GM20000 (cell line): ENCODE data around the gene SLC5A5.
"Not testable (repeated sequence)": the region's sequence is repeated elsewhere in the genome, so short reads cannot be mapped to it uniquely, and the experiment has no call there.

Experiments
- DNase-seq: peaks from one replicate; pipeline ENCODE4 v3.0.0; 2012; ENCODE audit warnings: low spot score
- CTCF ChIP-seq: IDR thresholded peaks from 2 replicates; pipeline ENCODE4 v1.5.1; 2012; ENCODE audit warnings: mild to moderate bottlenecking, control low read depth; ENCODE audit errors: extremely low read depth, missing control alignments

The SLC5A5 gene

GRCh38 chr19:17879466-17879865, 7.7 kb downstream of the SLC5A5 start:
- DNase-seq = no peak
- no peak for TF ChIP-seq CTCF

GRCh38 chr19:17881701-17882100, 10.0 kb downstream of the SLC5A5 start:
- DNase-seq = no peak
- TF ChIP-seq CTCF = no peak

- TF ChIP-seq CTCF = no peak
- DNase-seq = peak; percentile 34
These were observed 12.1 kb downstream of the SLC5A5 start for GRCh38 chr19:17883627-17884410.

- no peak for DNase-seq
- no peak for TF ChIP-seq CTCF
These were observed 14.8 kb downstream of the SLC5A5 start for GRCh38 chr19:17886515-17886914.

- DNase-seq = not testable (repeated sequence)
These were observed 15.5 kb downstream of the SLC5A5 start for GRCh38 chr19:17887221-17887620.

GRCh38 chr19:17888260-17888659, 16.5 kb downstream of the SLC5A5 start:
- no peak for DNase-seq
- TF ChIP-seq CTCF = no peak

- no peak for TF ChIP-seq CTCF
- peak; percentile 38 for DNase-seq
These were observed 18.0 kb downstream of the SLC5A5 start for GRCh38 chr19:17889609-17890214.

- no peak for DNase-seq
- TF ChIP-seq CTCF = no peak
These were observed 22.0 kb downstream of the SLC5A5 start for GRCh38 chr19:17893766-17894165.
